ENCODE data around the gene LMAN2.

GRCh38 chr5:177295924-177296323, 55.5 kb downstream of the LMAN2 start:
- TF ChIP-seq CTCF (IDR thresholded peaks at IDR 0.05): no peak
- no peak for TF ChIP-seq POLR2A (IDR thresholded peaks at IDR 0.05)

Data from tibial nerve (tissue), 3 donors.